Fibroblast of lung (primary cell): Measurements from ENCODE around the gene ZXDC. TPM values are rescaled to one million over a fixed set of nuclear protein-coding genes. Genes with fewer than 3 reads are reported as not detected.

Source experiments
- DNase-seq, 2 donors: peaks; one replicate each; pipeline versions ENCODE4 v3.0.0 to v3.0.0-alpha.2; 2010; ENCODE audit warnings: low read depth in 2 of 2
- H2AFZ ChIP-seq: 2 replicates; pipeline ENCODE4 v1.5.1; 2012; ENCODE audit warnings: low read length, control low read depth, inconsistent platforms
- H3K27ac ChIP-seq: 2 replicates; pipeline ENCODE4 v1.5.1; 2011; ENCODE audit warnings: low read length, control low read depth; ENCODE audit not compliant: insufficient read depth
- H3K27me3 ChIP-seq: 2 replicates; pipeline ENCODE4 v1.5.1; 2011; ENCODE audit warnings: mild to moderate bottlenecking, low read length; ENCODE audit not compliant: control insufficient read depth, insufficient read depth
- H3K36me3 ChIP-seq: 2 replicates; pipeline ENCODE4 v1.5.1; 2011; ENCODE audit warnings: low read length; ENCODE audit not compliant: control insufficient read depth, insufficient read depth
- H3K4me1 ChIP-seq: 2 replicates; pipeline ENCODE4 v1.5.1; 2011; ENCODE audit warnings: low read length; ENCODE audit not compliant: control insufficient read depth, insufficient read depth; ENCODE audit errors: extremely low read depth
- H3K4me2 ChIP-seq: 2 replicates; pipeline ENCODE4 v1.5.1; 2011; ENCODE audit warnings: low read length, control low read depth; ENCODE audit not compliant: insufficient read depth; ENCODE audit errors: extremely low read depth
- H3K4me3 ChIP-seq, 4 experiments: fragments of 200-600 bp in 1 of 4; sonication (generic) in 1 of 4; replicated peaks in 1 of 4; 2 replicates each; pipeline ENCODE4 v1.5.1; 2011 to 2016; ENCODE audit warnings: low read length in 4 of 4, low read depth in 3 of 4, mild to moderate bottlenecking in 3 of 4, control low read depth in 2 of 4, inconsistent platforms in 1 of 4, mixed read lengths in 1 of 4; ENCODE audit not compliant: insufficient read depth in 1 of 4; ENCODE audit errors: control extremely low read depth in 1 of 4
- H3K79me2 ChIP-seq: 2 replicates; pipeline ENCODE4 v1.5.1; 2012; ENCODE audit warnings: mild to moderate bottlenecking, low read length, inconsistent platforms; ENCODE audit not compliant: control insufficient read depth, insufficient read depth
- H3K9ac ChIP-seq: 2 replicates; pipeline ENCODE4 v1.5.1; 2011; ENCODE audit warnings: mild to moderate bottlenecking, low read length, control low read depth; ENCODE audit not compliant: insufficient read depth
- H3K9me3 ChIP-seq: 2 replicates; pipeline ENCODE4 v1.5.1; 2012; ENCODE audit warnings: low read depth, low read length; ENCODE audit not compliant: control insufficient read depth, insufficient read depth
- H4K20me1 ChIP-seq: 2 replicates; pipeline ENCODE4 v1.5.1; 2011; ENCODE audit warnings: low read length; ENCODE audit not compliant: control insufficient read depth, insufficient read depth; ENCODE audit errors: extremely low read depth
- EZH2 ChIP-seq: IDR thresholded peaks from 2 replicates; pipeline ENCODE4 v1.5.1; 2012; ENCODE audit warnings: low read length, control low read depth, mild to moderate bottlenecking; ENCODE audit errors: missing control alignments
- polyA plus RNA-seq, 2 donors: library from polyadenylated mRNA; depleted of rRNA in 1 of 2; stranded (reverse) in 1 of 2; unstranded in 1 of 2; fragments of >200 nt; gene quantifications; 2 replicates each; pipeline ENCODE4 v1.2.1, GENCODE V29; 2011 to 2012; ENCODE audit warnings: missing spikeins in 1 of 2
- total RNA-seq: library from RNA; depleted of rRNA; stranded (reverse); fragments of >200 nt; gene quantifications from 2 replicates; pipeline ENCODE4 v1.2.1, GENCODE V29; 2014
- TF ChIP-seq, protein P1 (sequence below), 2 donors: IDR thresholded peaks in 1 of 2; conservative IDR thresholded peaks in 1 of 2; 1 replicate in 1 of 2; 2 replicates in 1 of 2; pipeline ENCODE4 v1.5.1; 2011 to 2012; ENCODE audit warnings: low read length in 2 of 2, control low read depth in 1 of 2, inconsistent platforms in 1 of 2, low read depth in 1 of 2, mild to moderate bottlenecking in 1 of 2

ZXDC gene
- total and polyA plus RNA-seq, 2 donors (not counting 1 experiment from before 2014, with no cell fraction given), result 5.9 to 17.8 TPM

DNA sequence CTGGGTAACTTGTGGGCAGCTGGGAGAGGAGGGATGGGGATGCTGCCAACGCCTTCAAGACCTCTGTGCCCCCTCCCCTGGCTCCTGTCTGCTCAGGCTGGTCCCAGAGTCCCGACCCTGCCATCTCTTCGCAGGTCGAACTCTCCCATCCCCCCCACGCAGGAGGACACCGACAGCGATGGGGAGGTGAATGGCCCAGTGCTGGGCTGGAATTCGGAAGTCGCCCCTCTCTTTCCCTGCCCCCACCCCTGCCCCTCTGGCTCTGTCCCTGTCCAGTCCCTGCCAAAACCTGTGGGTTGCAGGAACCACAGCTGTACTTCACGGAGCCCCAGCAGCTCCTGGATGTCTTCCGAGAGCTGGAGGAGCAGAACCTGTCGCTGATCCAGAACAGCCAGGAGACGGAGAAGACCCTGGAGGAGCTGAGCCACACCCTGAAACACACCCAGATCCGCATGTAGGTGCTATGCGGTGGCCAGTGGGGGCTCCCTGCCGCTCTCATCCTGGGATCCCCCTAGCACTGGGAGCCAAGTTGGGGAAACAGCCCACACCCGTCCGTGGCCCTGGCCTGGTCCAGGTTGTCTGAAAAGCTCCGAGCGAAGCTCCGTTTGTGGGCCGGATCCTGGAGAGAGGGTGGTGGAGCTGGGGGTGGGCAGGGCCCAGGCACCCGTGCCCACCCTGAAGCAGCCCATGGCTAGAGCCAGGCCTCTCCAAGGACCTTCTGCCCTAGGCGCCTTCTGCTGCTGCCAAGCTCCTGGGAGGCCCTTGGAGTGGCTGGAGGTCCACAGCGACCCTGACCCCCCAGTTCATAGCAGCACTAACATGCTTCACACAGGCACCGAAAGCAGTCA, 52.3 kb downstream of the ZXDC start:
- Histone ChIP-seq H3K4me2 (no peak overlapping the region), H3K79me2 (no peaks in the 10 kb centered on the region), H3K27ac (no peak overlapping the region), H2AFZ (no peak overlapping the region), H3K4me1 (no peaks in the 10 kb centered on the region), H3K9me3 (no peaks in the 10 kb centered on the region), H3K9ac (no peak overlapping the region), H3K4me3 (no peak overlapping the region), H3K36me3 (no peaks in the 10 kb centered on the region), H3K27me3 (no peaks in the 10 kb centered on the region), H4K20me1 (no peaks in the 10 kb centered on the region)
- no peak for TF ChIP-seq EZH2
- TF ChIP-seq, protein P1, sequence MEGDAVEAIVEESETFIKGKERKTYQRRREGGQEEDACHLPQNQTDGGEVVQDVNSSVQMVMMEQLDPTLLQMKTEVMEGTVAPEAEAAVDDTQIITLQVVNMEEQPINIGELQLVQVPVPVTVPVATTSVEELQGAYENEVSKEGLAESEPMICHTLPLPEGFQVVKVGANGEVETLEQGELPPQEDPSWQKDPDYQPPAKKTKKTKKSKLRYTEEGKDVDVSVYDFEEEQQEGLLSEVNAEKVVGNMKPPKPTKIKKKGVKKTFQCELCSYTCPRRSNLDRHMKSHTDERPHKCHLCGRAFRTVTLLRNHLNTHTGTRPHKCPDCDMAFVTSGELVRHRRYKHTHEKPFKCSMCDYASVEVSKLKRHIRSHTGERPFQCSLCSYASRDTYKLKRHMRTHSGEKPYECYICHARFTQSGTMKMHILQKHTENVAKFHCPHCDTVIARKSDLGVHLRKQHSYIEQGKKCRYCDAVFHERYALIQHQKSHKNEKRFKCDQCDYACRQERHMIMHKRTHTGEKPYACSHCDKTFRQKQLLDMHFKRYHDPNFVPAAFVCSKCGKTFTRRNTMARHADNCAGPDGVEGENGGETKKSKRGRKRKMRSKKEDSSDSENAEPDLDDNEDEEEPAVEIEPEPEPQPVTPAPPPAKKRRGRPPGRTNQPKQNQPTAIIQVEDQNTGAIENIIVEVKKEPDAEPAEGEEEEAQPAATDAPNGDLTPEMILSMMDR (conservative IDR thresholded peaks at IDR 0.05 in 1 of 2, IDR thresholded peaks at IDR 0.05 in 1 of 2; ENCODE audit: low read depth in 1 of 2, low read length in 2 of 2), result no peak
- DNase-seq, result no peak

DNA sequence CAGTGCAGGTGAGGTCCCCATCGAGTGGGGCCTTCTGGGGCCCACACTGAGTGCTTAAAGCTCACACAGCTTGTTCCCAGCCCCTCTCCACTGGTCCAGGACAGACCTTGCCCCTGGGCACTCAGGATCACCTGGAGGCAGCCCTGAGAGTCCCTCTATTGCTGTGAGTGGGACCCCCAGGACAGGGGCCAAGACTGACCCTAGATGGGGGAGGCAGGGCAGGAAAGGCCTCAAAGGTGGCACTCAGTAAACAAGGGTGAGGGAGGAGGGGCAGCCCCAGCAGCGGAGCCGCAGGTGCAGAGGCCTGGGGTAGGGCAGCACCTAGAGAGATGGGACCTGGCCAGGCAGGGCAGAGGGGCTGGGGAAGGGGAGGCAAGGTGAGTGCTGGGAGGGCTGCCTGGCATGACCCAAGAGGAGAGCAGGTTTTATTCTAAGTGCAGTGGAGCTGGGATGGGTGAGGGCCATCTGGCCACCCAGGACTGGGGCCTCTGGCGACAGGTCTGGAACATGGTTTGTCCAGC, 53.1 kb downstream of the ZXDC start:
- DNase-seq, result no peak
- Histone ChIP-seq H3K36me3 (no peaks in the 10 kb centered on the region), H3K4me3 (no peak overlapping the region), H3K27me3 (peaks cover 2% of the 10 kb centered on the region), H3K4me1 (no peaks in the 10 kb centered on the region), H3K9me3 (no peaks in the 10 kb centered on the region), H3K27ac (no peak overlapping the region), H4K20me1 (no peaks in the 10 kb centered on the region), H2AFZ (no peak overlapping the region), H3K4me2 (no peak overlapping the region), H3K79me2 (no peaks in the 10 kb centered on the region), H3K9ac (no peak overlapping the region)
- TF ChIP-seq, protein P1 (conservative IDR thresholded peaks at IDR 0.05 in 1 of 2, IDR thresholded peaks at IDR 0.05 in 1 of 2; ENCODE audit: low read depth in 1 of 2, low read length in 2 of 2), result no peak
- TF ChIP-seq EZH2, result no peak

DNA sequence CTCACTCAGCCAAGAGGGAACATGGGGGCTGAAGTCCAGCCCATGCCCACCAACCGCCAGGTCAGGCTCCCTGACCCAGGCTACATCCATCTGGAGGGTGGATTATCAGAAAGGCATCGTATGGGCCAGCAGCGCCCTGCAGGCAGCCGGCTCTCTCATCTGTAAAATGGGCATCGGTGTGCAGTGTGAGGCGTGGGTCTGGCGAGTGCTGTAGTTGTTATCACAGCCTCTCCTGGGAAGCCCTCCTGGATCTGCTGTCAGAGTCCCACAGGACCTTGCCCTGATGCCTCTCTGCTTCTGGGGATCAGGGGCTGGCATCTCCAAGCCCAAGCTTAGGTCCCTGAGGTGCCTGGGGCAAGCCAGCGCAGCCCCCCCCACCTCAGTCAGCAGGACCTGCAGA, 53.6 kb downstream of the ZXDC start:
- Histone ChIP-seq H3K4me2 (no peak overlapping the region), H3K4me1 (no peaks in the 10 kb centered on the region), H3K9me3 (no peaks in the 10 kb centered on the region), H3K9ac (no peak overlapping the region), H3K27ac (no peak overlapping the region), H3K4me3 (no peak overlapping the region), H3K36me3 (no peaks in the 10 kb centered on the region), H4K20me1 (no peaks in the 10 kb centered on the region), H3K79me2 (no peaks in the 10 kb centered on the region), H2AFZ (no peak overlapping the region), H3K27me3 (peaks cover 3% of the 10 kb centered on the region)
- DNase-seq, result no peak
- TF ChIP-seq EZH2, result no peak
- TF ChIP-seq, protein P1 (conservative IDR thresholded peaks at IDR 0.05 in 1 of 2, IDR thresholded peaks at IDR 0.05 in 1 of 2; ENCODE audit: low read depth in 1 of 2, low read length in 2 of 2), result no peak
